Raji (cell line): ENCODE measurements around the gene CASR.

ENCODE experiments used
- POLR2A ChIP-seq: IDR thresholded peaks from 2 replicates; pipeline ENCODE4 v1.6.1; 2011; ENCODE audit warnings: low read depth, low read length, control low read depth; ENCODE audit not compliant: insufficient read depth

The CASR gene

DNA sequence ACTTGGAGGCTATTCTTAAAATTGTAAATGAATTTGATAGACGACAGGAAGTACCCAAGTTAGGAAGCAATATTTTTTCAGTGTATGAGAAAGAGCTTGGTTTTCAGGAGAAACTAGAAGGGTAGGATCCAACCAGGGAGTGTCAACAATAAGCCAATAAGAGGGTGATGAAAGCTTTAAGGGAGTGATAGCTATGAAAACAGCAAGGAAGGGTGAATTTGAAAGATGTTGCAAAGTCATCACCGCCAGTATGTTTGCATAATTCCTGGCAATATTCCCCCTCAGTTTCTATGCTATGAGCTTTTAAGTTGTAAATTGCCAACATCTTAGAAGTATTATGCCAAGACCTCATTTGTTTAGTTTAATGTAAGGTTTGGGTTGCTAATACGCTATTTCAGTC, 129.8 kb downstream of the CASR start:
- TF ChIP-seq POLR2A = no peak

GRCh38 chr3:122314228-122314876, 130.9 kb downstream of the CASR start:
- TF ChIP-seq POLR2A = no peak

GRCh38 chr3:122315619-122316018, 132.2 kb downstream of the CASR start:
- no peak for TF ChIP-seq POLR2A

GRCh38 chr3:122316368-122316767, 132.9 kb downstream of the CASR start:
- TF ChIP-seq POLR2A = no peak

- no peak for TF ChIP-seq POLR2A
These were observed 135.2 kb downstream of the CASR start for GRCh38 chr3:122318620-122319019.

GRCh38 chr3:122322095-122323075, 138.9 kb downstream of the CASR start:
- TF ChIP-seq POLR2A = no peak

GRCh38 chr3:122324871-122325323, 141.4 kb downstream of the CASR start, which contains the start of gene CSTA:
CSTA (plus strand) TSS chr3:122325248; CDS start chr3:122325293, 45 bp downstream.
- TF ChIP-seq POLR2A = no peak

DNA sequence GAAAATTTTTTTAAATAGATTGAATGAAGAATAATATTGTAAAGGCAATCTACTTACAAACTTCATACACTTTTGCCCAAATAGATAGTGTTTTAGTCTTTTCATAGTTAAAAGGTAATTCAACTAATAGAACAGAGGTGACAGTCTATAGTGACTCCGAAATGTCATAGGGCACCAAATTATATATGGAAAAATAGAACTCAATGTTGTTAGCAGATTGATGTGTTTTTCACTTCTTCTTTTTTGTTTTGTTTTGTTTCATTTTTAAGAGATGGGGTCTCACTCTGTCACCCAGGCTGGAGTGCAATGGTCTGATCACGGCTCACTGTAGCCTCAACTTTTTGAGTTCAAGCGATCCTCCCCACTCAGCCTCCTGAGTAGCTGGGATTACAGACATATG, 142.3 kb downstream of the CASR start:
- TF ChIP-seq POLR2A = no peak

GRCh38 chr3:122331886-122332285, 148.4 kb downstream of the CASR start:
- TF ChIP-seq POLR2A = no peak

DNA sequence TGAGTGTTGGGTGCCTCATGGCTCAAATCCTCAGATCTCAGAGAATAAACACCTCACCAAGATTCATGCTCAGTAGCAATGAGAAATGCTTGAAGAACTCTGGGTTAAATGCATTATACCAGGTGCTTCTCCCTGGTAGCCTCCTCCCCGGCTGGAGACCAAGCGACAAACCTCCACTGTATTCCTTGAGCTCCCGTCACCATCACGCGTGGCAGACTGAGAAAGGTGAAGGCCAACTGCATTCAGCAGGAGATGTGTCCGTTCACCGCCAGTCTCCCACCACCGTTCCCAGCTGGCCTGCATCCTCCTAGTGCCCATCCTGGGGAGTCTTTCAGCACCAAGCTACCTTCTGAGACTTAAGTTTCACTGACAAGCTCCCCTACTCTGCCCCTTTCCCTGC, 149.1 kb downstream of the CASR start:
- TF ChIP-seq POLR2A = no peak
